Naive thymus-derived CD4-positive, alpha-beta T cell (primary cell): ENCODE results near the gene ALOX12B. TPM values are rescaled to one million over a fixed set of nuclear protein-coding genes. Genes with fewer than 3 reads are reported as not detected.
"Not testable (repeated sequence)": the region's sequence is repeated elsewhere in the genome, so short reads cannot be mapped to it uniquely, and the experiment has no call there.

Experiments used
- ATAC-seq: fragments of 150-1000 bp; cut with Tn5 transposase; 2 replicates; pipeline ENCODE4 v1.10.0; 2021; ENCODE audit warnings: mild to moderate bottlenecking, moderate library complexity
- CTCF ChIA-PET: fragments of 350-600 bp; sonication (Branson Sonifier 250); formaldehyde crosslinking; loops from one replicate; lab custom pipeline; 2021; ENCODE audit warnings: antibody characterized with exemption; lab: Charles Lee
- POLR2A ChIA-PET: fragments of 350-600 bp; sonication (Branson Sonifier 250); formaldehyde crosslinking; loops from one replicate; lab custom pipeline; 2021; ENCODE audit warnings: antibody characterized with exemption, inconsistent platforms; lab: Charles Lee
- DNase-seq, 9 donors: peaks; one replicate each; pipeline versions ENCODE4 v3.0.0 to v3.0.0-alpha.2; 2020 to 2022; ENCODE audit warnings: mixed read lengths in 1 of 9
- H3K27ac ChIP-seq: one replicate; pipeline ENCODE4 v1.7.0; 2013; ENCODE audit warnings: mild to moderate bottlenecking, low read depth, low read length, moderate library complexity
- H3K27me3 ChIP-seq, 2 donors: one replicate each; pipeline ENCODE4 v1.7.0; 2013; ENCODE audit warnings: low read length in 2 of 2, mild to moderate bottlenecking in 2 of 2, moderate library complexity in 2 of 2; ENCODE audit not compliant: control insufficient read depth in 2 of 2, insufficient read depth in 2 of 2
- H3K36me3 ChIP-seq, 3 experiments: 1 replicate in 2 of 3; 2 replicates in 1 of 3; pipeline ENCODE4 v1.7.0; 2013; ENCODE audit warnings: low read length in 3 of 3, mild to moderate bottlenecking in 3 of 3, moderate library complexity in 1 of 3; ENCODE audit not compliant: insufficient read depth in 3 of 3, control insufficient read depth in 2 of 3
- H3K4me1 ChIP-seq, 2 donors: one replicate each; pipeline ENCODE4 v1.7.0; 2013; ENCODE audit warnings: low read length in 2 of 2, mild to moderate bottlenecking in 2 of 2, moderate library complexity in 1 of 2; ENCODE audit not compliant: control insufficient read depth in 2 of 2, insufficient read depth in 2 of 2
- H3K4me3 ChIP-seq: 2 replicates; pipeline ENCODE4 v1.7.0; 2013; ENCODE audit warnings: mild to moderate bottlenecking, low read length
- H3K9me3 ChIP-seq, 3 experiments: 1 replicate in 2 of 3; 2 replicates in 1 of 3; pipeline ENCODE4 v1.7.0; 2013; ENCODE audit warnings: low read length in 3 of 3; ENCODE audit not compliant: control insufficient read depth in 2 of 3
- H3K27ac Mint-ChIP-seq, 9 donors: one replicate each; pipeline ENCODE4 v1.8.0; 2020 to 2022; ENCODE audit warnings: mixed read lengths in 9 of 9, mild to moderate bottlenecking in 8 of 9, moderate library complexity in 5 of 9, inconsistent platforms in 2 of 9
- H3K27me3 Mint-ChIP-seq, 5 donors: one replicate each; pipeline ENCODE4 v1.8.0; 2021 to 2022; ENCODE audit warnings: mixed read lengths in 5 of 5, mild to moderate bottlenecking in 1 of 5
- H3K36me3 Mint-ChIP-seq, 5 donors: one replicate each; pipeline ENCODE4 v1.8.0; 2020 to 2022; ENCODE audit warnings: mixed read lengths in 5 of 5, mild to moderate bottlenecking in 3 of 5, inconsistent platforms in 1 of 5
- H3K4me1 Mint-ChIP-seq, 7 donors: one replicate each; pipeline ENCODE4 v1.8.0; 2020 to 2022; ENCODE audit warnings: mixed read lengths in 7 of 7, mild to moderate bottlenecking in 3 of 7, inconsistent platforms in 1 of 7
- H3K4me3 Mint-ChIP-seq, 10 donors: one replicate each; pipeline ENCODE4 v1.8.0; 2020 to 2022; ENCODE audit warnings: mild to moderate bottlenecking in 10 of 10, mixed read lengths in 10 of 10, moderate library complexity in 6 of 10, inconsistent platforms in 2 of 10
- H3K9me3 Mint-ChIP-seq, 11 donors: one replicate each; pipeline ENCODE4 v1.8.0; 2020 to 2022; ENCODE audit warnings: mixed read lengths in 11 of 11, mild to moderate bottlenecking in 4 of 11, inconsistent platforms in 1 of 11, moderate library complexity in 1 of 11
- intact Hi-C, 2 donors: fragments of 100-400 bp; cut with micrococcal nuclease; formaldehyde crosslinking; loops; one replicate each; pipeline ENCODE4 v1.15.1; 2023
- polyA plus RNA-seq, 2 donors: library from polyadenylated mRNA; unstranded; fragments of 300-500 nt; fragmentation: Illumina TruSeq; gene quantifications; one replicate each; pipeline ENCODE4 v1.2.3, GENCODE V29; 2021
- total RNA-seq, 6 experiments: library from RNA in 5 of 6; stranded (reverse) in 5 of 6; gene quantifications; 1 replicate in 5 of 6; 2 replicates in 1 of 6; pipeline ENCODE4 v1.2.3 and lab custom pipeline; 2021 to 2026

Gene ALOX12B
- total and polyA plus RNA-seq, 7 experiments from 2014 or later = 0.44 to 1.1 (median 0.94) TPM

DNA sequence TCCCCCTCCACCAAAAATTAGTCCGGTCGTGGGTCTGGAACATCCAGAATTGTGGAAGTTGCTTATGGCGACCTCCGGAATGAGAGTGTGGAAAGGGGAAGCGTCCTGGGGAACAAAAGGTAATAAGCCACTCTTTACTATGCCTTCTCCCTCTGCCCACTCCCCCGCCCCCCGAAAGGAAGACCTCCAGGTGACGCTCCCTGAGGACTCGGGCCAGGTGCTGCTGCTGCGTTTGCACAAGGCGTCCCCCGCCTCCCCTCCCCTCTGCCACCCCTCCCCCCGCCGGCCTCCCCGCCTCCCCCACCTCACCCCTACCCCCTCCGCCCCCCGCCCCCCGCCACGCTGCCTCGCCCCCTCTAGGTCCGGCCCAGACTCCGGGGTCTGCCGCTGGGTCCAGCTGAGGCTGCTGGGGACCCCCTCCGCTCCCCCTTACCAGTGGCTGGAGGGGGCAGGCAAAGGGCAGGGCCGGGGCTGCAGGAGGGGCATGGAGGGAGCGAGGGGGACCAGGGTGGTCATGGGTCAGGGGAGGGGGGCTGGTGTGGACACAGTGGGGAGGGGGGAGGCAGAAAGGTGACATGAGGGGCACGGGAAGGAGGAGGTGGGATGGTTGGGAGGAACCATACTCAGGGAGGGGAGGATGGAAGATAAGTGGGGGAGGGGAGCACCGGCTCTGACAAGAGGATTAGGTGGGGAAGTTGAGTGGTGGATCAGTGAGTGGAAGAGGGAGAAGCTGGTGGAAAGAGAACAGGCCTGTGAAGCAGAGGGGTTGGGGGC, 23.6 kb downstream of the ALOX12B start:
- H3K9me3 Mint-ChIP-seq = no peaks in the 10 kb centered on the region
- no peak overlapping the region for H3K27ac Mint-ChIP-seq
- Histone ChIP-seq H3K9me3 (no peaks in the 10 kb centered on the region), H3K4me3 (no peak overlapping the region), H3K4me1 (no peaks in the 10 kb centered on the region), H3K36me3 (no peaks in the 10 kb centered on the region), H3K27ac (no peak overlapping the region), H3K27me3 (peaks cover 3 to 10% of the 10 kb centered on the region in 2 donors)
- no peak for ATAC-seq
- H3K4me3 Mint-ChIP-seq = no peak overlapping the region
- H3K27me3 Mint-ChIP-seq = peaks cover 26 to 77% (median 41%) of the 10 kb centered on the region in 5 donors
- peaks cover 0 to 3% (median 0%) of the 10 kb centered on the region in 7 donors for H3K4me1 Mint-ChIP-seq
- ChIA-PET POLR2A (no interaction called here), CTCF (interaction anchor here (0.9 to 10.9 kb wide), 2 partner anchors 10 to 30 kb away, joined by 3 to 122 read pairs; no protein-coding TSS in a partner anchor)
- H3K36me3 Mint-ChIP-seq = no peaks in the 10 kb centered on the region
- no peak for DNase-seq
- intact Hi-C loops = loop anchor here in 1 of 2 donors (5.0 to 10.0 kb wide), 2 partner anchors 318 to 1461 kb away; partner anchors contain the start of gene RPL26

DNA sequence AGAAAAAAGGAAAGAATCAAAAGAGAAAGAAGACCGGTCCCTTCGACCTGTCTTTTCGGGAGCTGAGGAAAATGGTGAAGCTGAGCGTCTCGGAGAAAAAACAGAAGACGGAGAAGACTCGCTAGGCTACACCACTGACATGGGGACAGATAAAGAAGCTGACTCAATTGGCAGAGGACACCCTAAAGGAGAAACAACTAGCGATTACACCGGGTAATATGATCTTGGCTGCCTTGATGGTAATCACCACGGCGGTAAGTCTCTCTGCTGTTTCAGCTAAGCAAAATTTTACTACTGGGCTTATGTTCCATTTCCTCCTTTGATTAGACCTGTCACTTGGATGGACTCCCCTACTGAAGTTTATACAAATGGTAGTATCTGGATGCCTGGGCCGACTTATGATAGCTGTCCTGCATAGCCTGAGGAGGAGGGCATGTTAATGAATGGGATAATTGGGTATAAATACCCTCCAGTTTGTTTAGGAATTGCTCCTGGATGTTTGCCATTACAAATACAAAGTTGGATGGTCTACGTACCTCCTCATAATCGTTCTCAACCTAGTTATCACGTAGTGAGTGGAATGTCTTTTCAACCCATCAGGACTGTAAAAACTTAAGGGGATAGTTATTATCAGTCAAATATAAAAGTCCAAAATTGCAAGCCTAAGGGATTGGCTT, 24.6 kb downstream of the ALOX12B start:
- Mint-ChIP-seq H3K4me1 (peaks cover 0 to 3% (median 0%) of the 10 kb centered on the region in 7 donors), H3K36me3 (no peaks in the 10 kb centered on the region), H3K4me3 (no peak overlapping the region), H3K27me3 (peaks cover 31 to 77% (median 46%) of the 10 kb centered on the region in 5 donors), H3K27ac (no peak overlapping the region), H3K9me3 (no peaks in the 10 kb centered on the region)
- DNase-seq (no peak), ATAC-seq (peak; percentile 18)
- peaks cover 3 to 10% of the 10 kb centered on the region in 2 donors for H3K27me3 ChIP-seq
- no peaks in the 10 kb centered on the region for H3K9me3 ChIP-seq
- CTCF ChIA-PET = interaction anchor here (1.1 to 10.9 kb wide), 5 partner anchors 11 to 241 kb away, joined by 3 to 122 read pairs (median 5); no protein-coding TSS in a partner anchor
- POLR2A ChIA-PET = interaction anchor here (0.7 to 1.3 kb wide), 3 partner anchors 16 to 158 kb away, joined by 3 read pairs; no protein-coding TSS in a partner anchor
- intact Hi-C loops = loop anchor here in 1 of 2 donors (5.0 to 10.0 kb wide), 2 partner anchors 319 to 1462 kb away; partner anchors contain the start of gene RPL26
- H3K27ac ChIP-seq = no peak overlapping the region
- no peak overlapping the region for H3K4me3 ChIP-seq
- H3K36me3 ChIP-seq = no peaks in the 10 kb centered on the region
- no peaks in the 10 kb centered on the region for H3K4me1 ChIP-seq

DNA sequence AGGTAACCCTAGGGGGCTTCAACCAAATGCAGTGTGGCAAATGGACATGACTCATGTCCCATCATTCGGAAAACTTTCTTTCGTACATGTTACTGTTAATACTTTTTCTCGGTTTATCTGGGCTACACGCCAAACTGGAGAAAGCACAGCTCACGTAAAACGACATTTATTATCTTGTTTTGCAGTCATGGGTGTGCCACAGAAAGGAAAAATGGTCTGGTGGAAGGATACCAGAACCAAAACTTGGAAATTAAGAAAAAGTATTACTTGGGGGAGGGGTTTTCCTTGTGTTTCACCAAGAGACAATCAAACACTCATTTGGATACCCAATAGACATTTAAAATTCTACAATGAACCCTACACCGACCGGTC, 25.1 kb downstream of the ALOX12B start:
- H3K36me3 Mint-ChIP-seq = no peaks in the 10 kb centered on the region
- ATAC-seq (no peak), DNase-seq (no peak)
- H3K27me3 ChIP-seq = peaks cover 3 to 10% of the 10 kb centered on the region in 2 donors
- ChIA-PET CTCF (interaction anchor here (1.1 to 10.9 kb wide), 6 partner anchors 12 to 241 kb away, joined by 3 to 122 read pairs (median 5); no protein-coding TSS in a partner anchor), POLR2A (interaction anchor here (0.7 to 1.3 kb wide), 6 partner anchors 9 to 159 kb away, joined by 3 to 4 read pairs (median 3); no protein-coding TSS in a partner anchor)
- no peak overlapping the region for H3K27ac ChIP-seq
- intact Hi-C loops = loop anchor here in 1 of 2 donors (5.0 to 10.0 kb wide), 2 partner anchors 320 to 1462 kb away; partner anchors contain the start of gene RPL26
- peaks cover 34 to 79% (median 50%) of the 10 kb centered on the region in 5 donors for H3K27me3 Mint-ChIP-seq
- H3K4me3 ChIP-seq = no peak overlapping the region
- no peaks in the 10 kb centered on the region for H3K36me3 ChIP-seq
- H3K4me1 ChIP-seq = no peaks in the 10 kb centered on the region
- H3K9me3 Mint-ChIP-seq = no peaks in the 10 kb centered on the region
- H3K4me3 Mint-ChIP-seq = no peak overlapping the region
- no peak overlapping the region for H3K27ac Mint-ChIP-seq
- no peaks in the 10 kb centered on the region for H3K9me3 ChIP-seq
- H3K4me1 Mint-ChIP-seq = peaks cover 0 to 6% (median under 1%) of the 10 kb centered on the region in 7 donors

DNA sequence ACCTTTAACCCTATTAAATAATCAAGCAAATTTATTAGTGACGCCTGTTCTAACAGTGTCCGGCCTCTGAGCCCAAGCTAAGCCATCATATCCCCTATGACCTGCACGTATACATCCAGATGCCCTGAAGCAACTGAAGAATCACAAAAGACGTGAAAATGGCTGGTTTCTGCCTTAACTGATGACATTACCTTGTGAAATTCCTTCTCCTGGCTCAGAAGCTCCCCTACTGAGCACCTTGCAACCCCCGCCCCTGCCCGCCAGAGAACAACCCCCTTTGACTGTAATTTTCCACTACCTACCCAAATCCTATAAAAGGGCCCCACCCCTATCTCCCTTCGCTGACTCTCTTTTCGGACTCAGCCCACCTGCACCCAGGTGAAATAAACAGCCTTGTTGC, 25.7 kb downstream of the ALOX12B start:
- H3K27ac ChIP-seq, H3K9me3 ChIP-seq, H3K4me1 ChIP-seq, H3K27me3 ChIP-seq, H3K4me3 Mint-ChIP-seq, H3K36me3 Mint-ChIP-seq, DNase-seq, H3K36me3 ChIP-seq, H3K4me3 ChIP-seq, ATAC-seq, H3K27ac Mint-ChIP-seq, H3K4me1 Mint-ChIP-seq, H3K9me3 Mint-ChIP-seq: not testable (repeated sequence)
- ChIA-PET POLR2A (interaction anchor here (0.7 to 1.3 kb wide), 6 partner anchors 10 to 159 kb away, joined by 3 to 4 read pairs (median 3); no protein-coding TSS in a partner anchor), CTCF (interaction anchor here (0.6 to 10.9 kb wide), 6 partner anchors 12 to 457 kb away, joined by 3 to 122 read pairs (median 4); no protein-coding TSS in a partner anchor)
- intact Hi-C loops = loop anchor here (2.0 to 10.0 kb wide), 3 partner anchors 57 to 1463 kb away; partner anchors contain the start of genes ALOXE3 (in 1 of the 2) and RPL26 (in 1 of the 2)
- H3K27me3 Mint-ChIP-seq = peaks cover 39 to 85% (median 54%) of the 10 kb centered on the region in 5 donors

DNA sequence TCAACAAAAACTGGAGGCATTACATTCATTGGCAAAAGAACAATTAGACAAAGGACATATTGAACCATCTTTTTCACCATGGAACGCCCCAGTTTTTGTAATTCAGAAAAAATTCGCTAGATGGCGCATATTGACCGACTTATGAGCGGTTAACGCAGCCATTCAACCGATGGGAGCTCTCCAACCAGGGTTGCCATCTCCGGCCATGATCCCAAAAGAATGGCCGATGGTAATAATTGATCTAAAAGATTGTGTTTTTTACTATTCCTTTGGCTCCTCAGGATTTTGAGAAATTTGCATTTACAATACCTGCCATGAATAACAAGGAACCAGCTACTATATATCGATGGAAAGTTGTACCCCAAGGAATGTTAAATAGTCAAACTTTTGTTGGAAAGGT, 27.2 kb downstream of the ALOX12B start:
- Mint-ChIP-seq H3K27ac (peak overlapping the region in 1 of 9 donors; percentile 25), H3K4me3 (no peak overlapping the region), H3K27me3 (peaks cover 42 to 81% (median 54%) of the 10 kb centered on the region in 5 donors), H3K9me3 (no peaks in the 10 kb centered on the region), H3K36me3 (no peaks in the 10 kb centered on the region), H3K4me1 (peaks cover 0 to 20% (median 6%) of the 10 kb centered on the region in 7 donors)
- ChIA-PET POLR2A (interaction anchor here (0.8 to 1.0 kb wide), 4 partner anchors 19 to 60 kb away, joined by 3 to 4 read pairs (median 4); no protein-coding TSS in a partner anchor), CTCF (interaction anchor here (0.7 to 10.9 kb wide), 19 partner anchors 14 to 938 kb away, joined by 3 to 122 read pairs (median 4); partner anchors contain the start of gene NAA38)
- intact Hi-C loops = loop anchor here (1.0 to 10.0 kb wide), 9 partner anchors 13 to 1465 kb away; partner anchors contain the start of genes ALOXE3 (in 1 of the 2) and RPL26 (in 1 of the 2)
- H3K27me3 ChIP-seq = peaks cover 3 to 10% of the 10 kb centered on the region in 2 donors
- no peak overlapping the region for H3K27ac ChIP-seq
- DNase-seq (peak in 8 of 9 donors; percentile 47 to 78 (median 64)), ATAC-seq (peak; percentile 47)
- H3K4me1 ChIP-seq = no peaks in the 10 kb centered on the region
- no peaks in the 10 kb centered on the region for H3K36me3 ChIP-seq
- no peak overlapping the region for H3K4me3 ChIP-seq
- H3K9me3 ChIP-seq = no peaks in the 10 kb centered on the region
